SK-N-SH treated with all-trans-retinoic acid at 6 μM for 48 hours (cell line): ENCODE data around the gene PPP1CA.

Source experiments
- ATAC-seq: fragments of 200-7000 bp; cut with Tn5 transposase; 3 replicates; pipeline ENCODE4 v1.9.1; 2020; ENCODE audit warnings: mild to moderate bottlenecking, moderate library complexity
- ARNTL ChIP-seq: fragments of 450-650 bp; formaldehyde crosslinking; IDR thresholded peaks from 2 replicates; pipeline ENCODE4 v1.5.0; 2020; ENCODE audit warnings: low read depth, mild to moderate bottlenecking, moderate library complexity, borderline replicate concordance
- BACH2 ChIP-seq: fragments of 250-450 bp; sonication (Bioruptor Pico); IDR thresholded peaks from 2 replicates; pipeline ENCODE4 v1.9.0; 2021; ENCODE audit warnings: mild to moderate bottlenecking, borderline replicate concordance
- CSDC2 ChIP-seq: fragments of 250-450 bp; sonication (Bioruptor Pico); IDR thresholded peaks from 2 replicates; pipeline ENCODE4 v1.5.0; 2020; ENCODE audit warnings: mild to moderate bottlenecking, moderate library complexity
- CSRNP3 ChIP-seq: fragments of 250-450 bp; sonication (Bioruptor Pico); IDR thresholded peaks from 2 replicates; pipeline ENCODE4 v1.5.1; 2021; ENCODE audit warnings: mild to moderate bottlenecking, moderate library complexity
- ESRRG ChIP-seq: fragments of 250-450 bp; sonication (Bioruptor Pico); IDR thresholded peaks from 2 replicates; pipeline ENCODE4 v1.6.1; 2021; ENCODE audit warnings: mild to moderate bottlenecking
- GLIS3 ChIP-seq: fragments of 250-450 bp; sonication (Bioruptor Pico); IDR thresholded peaks from 2 replicates; pipeline ENCODE4 v1.5.0; 2020; ENCODE audit warnings: mild to moderate bottlenecking, moderate library complexity
- ISL1 ChIP-seq: fragments of 250-450 bp; sonication (Bioruptor Pico); IDR thresholded peaks from 2 replicates; pipeline ENCODE4 v2.1.2; 2022; ENCODE audit warnings: mild to moderate bottlenecking, moderate library complexity
- OSR1 ChIP-seq: fragments of 250-450 bp; sonication (Bioruptor Pico); IDR thresholded peaks from 2 replicates; pipeline ENCODE4 v1.8.0; 2022; ENCODE audit warnings: moderate library complexity, mild to moderate bottlenecking, inconsistent platforms
- PATZ1 ChIP-seq: fragments of 250-450 bp; sonication (Bioruptor Pico); IDR thresholded peaks from 2 replicates; pipeline ENCODE4 v1.8.0; 2020; ENCODE audit warnings: mild to moderate bottlenecking, moderate library complexity, borderline replicate concordance
- POU6F1 ChIP-seq: fragments of 250-450 bp; sonication (Bioruptor Pico); IDR thresholded peaks from 2 replicates; pipeline ENCODE4 v1.8.0; 2021; ENCODE audit warnings: low read depth, mild to moderate bottlenecking, moderate library complexity, borderline replicate concordance
- PPARA ChIP-seq: fragments of 250-450 bp; sonication (Bioruptor Pico); IDR thresholded peaks from 2 replicates; pipeline ENCODE4 v1.5.0; 2020; ENCODE audit warnings: mild to moderate bottlenecking, borderline replicate concordance
- RARB ChIP-seq: fragments of 250-450 bp; sonication (Bioruptor Pico); IDR thresholded peaks from 2 replicates; pipeline ENCODE4 v1.8.0; 2021; ENCODE audit warnings: mild to moderate bottlenecking, moderate library complexity
- SNAI2 ChIP-seq: fragments of 250-450 bp; sonication (Bioruptor Pico); IDR thresholded peaks from 2 replicates; pipeline ENCODE4 v1.5.0; 2020; ENCODE audit warnings: mild to moderate bottlenecking, moderate library complexity
- TCF4 ChIP-seq: fragments of 250-450 bp; sonication (Bioruptor Pico); IDR thresholded peaks from 2 replicates; pipeline ENCODE4 v1.8.0; 2021; ENCODE audit warnings: mild to moderate bottlenecking, moderate library complexity, borderline replicate concordance
- TOX ChIP-seq: fragments of 250-450 bp; sonication (Bioruptor Pico); IDR thresholded peaks from 2 replicates; pipeline ENCODE4 v1.8.0; 2021; ENCODE audit warnings: mild to moderate bottlenecking, moderate library complexity, borderline replicate concordance
- TSHZ2 ChIP-seq: fragments of 250-450 bp; sonication (Bioruptor Pico); IDR thresholded peaks from 2 replicates; pipeline ENCODE4 v1.5.0; 2020; ENCODE audit warnings: mild to moderate bottlenecking, moderate library complexity
- ZC3H10 ChIP-seq: fragments of 250-450 bp; sonication (Bioruptor Pico); IDR thresholded peaks from 2 replicates; pipeline ENCODE4 v1.5.1; 2021; ENCODE audit warnings: mild to moderate bottlenecking, moderate library complexity
- ZFP3 ChIP-seq: fragments of 250-450 bp; sonication (Bioruptor Pico); IDR thresholded peaks from 2 replicates; pipeline ENCODE4 v1.5.0; 2020; ENCODE audit warnings: mild to moderate bottlenecking, moderate library complexity
- ZFP30 ChIP-seq: fragments of 450-650 bp; formaldehyde crosslinking; IDR thresholded peaks from 2 replicates; pipeline ENCODE4 v1.5.0; 2022; ENCODE audit warnings: mild to moderate bottlenecking, moderate library complexity
- ZNF565 ChIP-seq: fragments of 450-650 bp; formaldehyde crosslinking; conservative IDR thresholded peaks from 2 replicates; pipeline ENCODE4 v1.5.0; 2020; ENCODE audit warnings: low read depth, mild to moderate bottlenecking, moderate library complexity
- ZNF70 ChIP-seq: fragments of 450-650 bp; formaldehyde crosslinking; IDR thresholded peaks from 2 replicates; pipeline ENCODE4 v1.5.0; 2020; ENCODE audit warnings: mild to moderate bottlenecking, moderate library complexity
- ZNF8 ChIP-seq: fragments of 450-650 bp; formaldehyde crosslinking; IDR thresholded peaks from 2 replicates; pipeline ENCODE4 v1.5.0; 2020; ENCODE audit warnings: mild to moderate bottlenecking, moderate library complexity

The PPP1CA gene

GRCh38 chr11:67429722-67430121, 28.1 kb upstream of the PPP1CA start (continued):
- TF ChIP-seq POU6F1 (CRISPR knock-in tag) (no peak), ZC3H10 (CRISPR knock-in tag) (no peak), ZNF70 (no peak), ZFP3 (CRISPR knock-in tag) (no peak), ARNTL (CRISPR knock-in tag) (no peak), ZNF565 (no peak), PPARA (CRISPR knock-in tag) (no peak), CSRNP3 (CRISPR knock-in tag) (no peak), CSDC2 (no peak), SNAI2 (no peak), RARB (CRISPR knock-in tag) (no peak), ZNF8 (no peak)

- ATAC-seq = no peak
- TF ChIP-seq OSR1 (CRISPR knock-in tag) (no peak), ARNTL (CRISPR knock-in tag) (no peak), SNAI2 (no peak), BACH2 (no peak), ZFP3 (CRISPR knock-in tag) (no peak), TSHZ2 (CRISPR knock-in tag) (no peak), ESRRG (CRISPR knock-in tag) (no peak), PATZ1 (no peak), TCF4 (CRISPR knock-in tag) (no peak), CSRNP3 (CRISPR knock-in tag) (no peak), RARB (CRISPR knock-in tag) (no peak), ZNF565 (no peak), TOX (CRISPR knock-in tag) (no peak), ZNF8 (no peak), GLIS3 (no peak), ISL1 (CRISPR knock-in tag) (no peak), ZFP30 (no peak), ZNF70 (no peak)
Measured at GRCh38 chr11:67429038-67429668, 27.5 kb upstream of the PPP1CA start.
